VCaP (cell line): ENCODE measurements around the gene KLF13.

Source experiments
- H3K27ac ChIP-seq: fragments of 450-650 bp; 2 replicates; pipeline ENCODE4 v1.5.1; 2017
- CTCF ChIP-seq: fragments of 450-650 bp; conservative IDR thresholded peaks from 2 replicates; pipeline ENCODE4 v1.5.1; 2017; ENCODE audit warnings: mild to moderate bottlenecking, moderate library complexity

KLF13 gene

GRCh38 chr15:31305375-31305774, 21.3 kb upstream of the KLF13 start:
- H3K27ac ChIP-seq: no peak overlapping the region
- no peak for TF ChIP-seq CTCF

GRCh38 chr15:31305796-31306425, 20.7 kb upstream of the KLF13 start:
- H3K27ac ChIP-seq: no peak overlapping the region
- TF ChIP-seq CTCF: no peak

- H3K27ac ChIP-seq: no peak overlapping the region
- no peak for TF ChIP-seq CTCF
These were observed 20.0 kb upstream of the KLF13 start for GRCh38 chr15:31306426-31307269.

- no peak for TF ChIP-seq CTCF
- no peak overlapping the region for H3K27ac ChIP-seq
These were observed 19.1 kb upstream of the KLF13 start for GRCh38 chr15:31307270-31308184.

- no peak overlapping the region for H3K27ac ChIP-seq
- no peak for TF ChIP-seq CTCF
These were observed 18.4 kb upstream of the KLF13 start for GRCh38 chr15:31308185-31308639.

GRCh38 chr15:31309893-31310606, 16.6 kb upstream of the KLF13 start:
- H3K27ac ChIP-seq: no peak overlapping the region
- no peak for TF ChIP-seq CTCF
